HepG2 (cell line): ENCODE measurements around the gene FGFR2. TPM values are rescaled to one million over a fixed set of nuclear protein-coding genes. Genes with fewer than 3 reads are reported as not detected.

Experiments
- ATF7 ChIP-seq, 2 experiments: fragments of 450-650 bp in 1 of 2; sonication (generic) in 1 of 2; formaldehyde crosslinking in 1 of 2; IDR thresholded peaks; 2 replicates each; pipeline versions ENCODE4 v1.4.0 to v1.6.1; 2016 to 2020; ENCODE audit warnings: antibody characterized with exemption in 1 of 2, mild to moderate bottlenecking in 1 of 2, missing genetic modification reagents in 1 of 2
- CEBPB ChIP-seq: IDR thresholded peaks from 2 replicates; pipeline ENCODE4 v1.6.1; 2011; ENCODE audit warnings: low read depth, low read length, improper control_type of control experiment, borderline replicate concordance
- CHD4 ChIP-seq: fragments of 200-600 bp; sonication (generic); IDR thresholded peaks from 2 replicates; pipeline ENCODE4 v1.7.0; 2017; ENCODE audit warnings: mild to moderate bottlenecking, low read length, borderline replicate concordance
- EED ChIP-seq: sonication (generic); formaldehyde crosslinking; IDR thresholded peaks from 2 replicates; pipeline ENCODE4 v1.5.0; 2020; ENCODE audit warnings: mild to moderate bottlenecking, missing genetic modification reagents
- MAFG ChIP-seq: sonication (generic); formaldehyde crosslinking; IDR thresholded peaks from 2 replicates; pipeline ENCODE4 v1.5.1; 2020; ENCODE audit warnings: mild to moderate bottlenecking, missing genetic modification reagents
- MXI1 ChIP-seq: IDR thresholded peaks from 3 replicates; pipeline ENCODE4 v1.6.1; 2012; ENCODE audit warnings: low read depth, low read length, inconsistent platforms, borderline replicate concordance
- MYPOP ChIP-seq: sonication (generic); formaldehyde crosslinking; IDR thresholded peaks from 2 replicates; pipeline ENCODE4 v1.8.1; 2023; ENCODE audit warnings: mild to moderate bottlenecking, moderate library complexity, missing genetic modification reagents
- NFIC ChIP-seq: IDR thresholded peaks from 2 replicates; pipeline ENCODE4 v1.6.1; 2012; ENCODE audit warnings: mild to moderate bottlenecking, low read length, inconsistent platforms
- RARA ChIP-seq: IDR thresholded peaks from 2 replicates; pipeline ENCODE4 v1.6.1; 2016; ENCODE audit warnings: missing genetic modification reagents, missing compliant biosample characterization
- RFX1 ChIP-seq: fragments of 450-650 bp; IDR thresholded peaks from 2 replicates; pipeline ENCODE4 v1.6.1; 2017
- TEAD3 ChIP-seq: optimal IDR thresholded peaks from 2 replicates; pipeline ENCODE3; 2016; ENCODE audit warnings: borderline replicate concordance
- TFAP4 ChIP-seq: sonication (generic); IDR thresholded peaks from 2 replicates; pipeline ENCODE4 v1.6.1; 2016; ENCODE audit warnings: low read depth, borderline replicate concordance
- TFDP2 ChIP-seq: sonication (generic); formaldehyde crosslinking; IDR thresholded peaks from 2 replicates; pipeline ENCODE4 v1.4.0; 2020; ENCODE audit warnings: missing genetic modification reagents
- ZNF414 ChIP-seq: sonication (generic); formaldehyde crosslinking; IDR thresholded peaks from 2 replicates; pipeline ENCODE4 v1.5.0; 2020; ENCODE audit warnings: missing genetic modification reagents
- ZNF44 ChIP-seq: sonication (generic); formaldehyde crosslinking; IDR thresholded peaks from 2 replicates; pipeline ENCODE4 v1.5.1; 2020; ENCODE audit warnings: mild to moderate bottlenecking, missing genetic modification reagents
- ZNF512B ChIP-seq: sonication (generic); formaldehyde crosslinking; IDR thresholded peaks from 2 replicates; pipeline ENCODE4 v1.5.1; 2020; ENCODE audit warnings: missing genetic modification reagents, mild to moderate bottlenecking, borderline replicate concordance
- ZNF629 ChIP-seq: sonication (generic); formaldehyde crosslinking; conservative IDR thresholded peaks from 2 replicates; pipeline ENCODE4 v1.5.0; 2020; ENCODE audit warnings: missing genetic modification reagents
- ZNF704 ChIP-seq: sonication (generic); formaldehyde crosslinking; IDR thresholded peaks from 2 replicates; pipeline ENCODE4 v1.8.1; 2023; ENCODE audit warnings: mild to moderate bottlenecking, inconsistent platforms, moderate library complexity, missing genetic modification reagents, borderline replicate concordance
- ZUFSP ChIP-seq: sonication (generic); formaldehyde crosslinking; IDR thresholded peaks from 2 replicates; pipeline ENCODE4 v1.9.0; 2021; ENCODE audit warnings: missing genetic modification reagents, mild to moderate bottlenecking, borderline replicate concordance
- polyA plus RNA-seq, 8 experiments: library from polyadenylated mRNA; depleted of rRNA in 3 of 8; stranded (reverse) in 7 of 8; unstranded in 1 of 8; fragments of >200 nt; fragmentation: Illumina TruSeq in 4 of 8; extraction: Trizol in 4 of 8; gene quantifications; 2 replicates each; pipeline versions ENCODE4 v1.2.1 to v1.2.3, GENCODE V29; 2011 to 2016; ENCODE audit warnings: low read depth in 4 of 8, missing spikeins in 1 of 8, mixed read lengths in 1 of 8; ENCODE audit not compliant: insufficient read depth in 1 of 8
- total RNA-seq, 5 experiments: library from RNA; depleted of rRNA; stranded (reverse); fragments of >200 nt; fragmentation: Illumina TruSeq; extraction: Trizol; gene quantifications; 2 replicates each; pipeline ENCODE4 v1.2.3, GENCODE V29; 2016; ENCODE audit warnings: low read depth in 1 of 5

The FGFR2 gene
- total and polyA plus RNA-seq, 2 of the 13 experiments (the other 11 are each of a cell fraction or from before 2014, with no cell fraction given) = 1.6 to 2.6 TPM

- TF ChIP-seq ZNF512B (CRISPR knock-in tag) (no peak), CEBPB (peak; percentile 78), ATF7 (IDR thresholded peaks at IDR 0.05) (no peak), ATF7 (CRISPR knock-in tag; IDR thresholded peaks at IDR 0.05) (no peak), ZNF704 (no peak), ZNF414 (no peak), ZUFSP (CRISPR knock-in tag) (no peak), MYPOP (CRISPR knock-in tag) (no peak), TFDP2 (no peak), MXI1 (peak; percentile 15; the same call in 1 of the 3 replicates), TEAD3 (peak; percentile 20), EED (no peak), MAFG (CRISPR knock-in tag) (0 out of 2 replicates have a peak, but pooled peaks have one; percentile 46), CHD4 (peak; percentile 92; the same call in 1 of the 2 replicates), NFIC (peak; percentile 16; the same call in 1 of the 2 replicates), RFX1 (no peak), ZNF629 (CRISPR knock-in tag) (peak; percentile 94), ZNF44 (CRISPR knock-in tag) (no peak), TFAP4 (0 out of 2 replicates have a peak, but pooled peaks have one; percentile 15), RARA (CRISPR knock-in tag) (no peak)
Observed at GRCh38 chr10:121531076-121531829, 67.0 kb downstream of the FGFR2 start (continued).
